ENCODE measurements around the gene PCBP4.

Gene PCBP4

GRCh38 chr3:51955175-51955892 is 11.9 kb downstream of the PCBP4 start, which contains the start of gene GPR62:
GPR62 (plus strand) TSS chr3:51955381; CDS start chr3:51955653, 272 bp downstream.
- DNase-seq (ENCODE audit: low spot score) = peak; percentile 95

- no peak for DNase-seq (ENCODE audit: low spot score)
Observed at GRCh38 chr3:51954713-51955112, 12.5 kb downstream of the PCBP4 start.

DNA sequence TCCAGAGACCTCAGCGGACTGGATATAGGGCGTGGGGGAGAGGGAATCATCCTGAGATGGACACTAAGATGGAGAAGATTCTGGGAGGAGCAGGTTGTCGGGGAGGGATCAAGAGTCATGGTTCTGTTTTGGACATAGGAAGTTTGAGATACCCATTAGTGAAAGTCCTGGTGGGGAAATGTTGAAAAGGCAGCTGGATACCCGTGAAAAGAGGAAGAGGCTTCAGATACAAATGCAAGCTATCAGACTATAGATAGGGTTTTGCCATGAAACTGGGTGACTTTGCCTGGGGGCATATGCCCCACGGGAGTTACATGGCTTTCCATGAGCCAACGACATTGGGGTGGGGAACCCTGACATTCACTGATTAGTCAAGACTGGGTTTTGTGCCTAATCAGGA is 13.1 kb downstream of the PCBP4 start:
- DNase-seq (ENCODE audit: low spot score) = no peak

GRCh38 chr3:51953445-51953844 is 13.8 kb downstream of the PCBP4 start:
- DNase-seq (ENCODE audit: low spot score) = no peak

GRCh38 chr3:51950899-51951298 is 16.4 kb downstream of the PCBP4 start:
- no peak for DNase-seq (ENCODE audit: low spot score)

DNA sequence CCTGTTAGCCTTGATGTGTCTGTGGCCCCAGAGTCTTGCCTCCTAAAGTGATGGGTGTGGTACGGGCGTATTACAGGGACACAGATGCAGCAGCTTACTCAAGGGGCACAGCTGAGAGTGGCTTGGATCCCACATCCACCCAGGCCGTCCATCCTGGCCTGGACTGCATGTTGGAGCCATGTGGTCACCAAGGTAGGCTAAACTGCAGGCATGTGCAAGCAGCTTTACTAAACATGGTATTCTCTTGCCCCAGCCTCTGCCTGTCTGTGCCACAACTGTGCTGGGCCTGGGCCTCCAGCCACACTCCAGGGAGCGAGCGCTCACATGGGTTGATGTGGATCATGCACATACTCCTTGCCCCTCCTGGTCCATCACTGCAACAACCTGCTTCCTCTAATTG is 18.1 kb downstream of the PCBP4 start:
- DNase-seq (ENCODE audit: low spot score) = no peak

DNA sequence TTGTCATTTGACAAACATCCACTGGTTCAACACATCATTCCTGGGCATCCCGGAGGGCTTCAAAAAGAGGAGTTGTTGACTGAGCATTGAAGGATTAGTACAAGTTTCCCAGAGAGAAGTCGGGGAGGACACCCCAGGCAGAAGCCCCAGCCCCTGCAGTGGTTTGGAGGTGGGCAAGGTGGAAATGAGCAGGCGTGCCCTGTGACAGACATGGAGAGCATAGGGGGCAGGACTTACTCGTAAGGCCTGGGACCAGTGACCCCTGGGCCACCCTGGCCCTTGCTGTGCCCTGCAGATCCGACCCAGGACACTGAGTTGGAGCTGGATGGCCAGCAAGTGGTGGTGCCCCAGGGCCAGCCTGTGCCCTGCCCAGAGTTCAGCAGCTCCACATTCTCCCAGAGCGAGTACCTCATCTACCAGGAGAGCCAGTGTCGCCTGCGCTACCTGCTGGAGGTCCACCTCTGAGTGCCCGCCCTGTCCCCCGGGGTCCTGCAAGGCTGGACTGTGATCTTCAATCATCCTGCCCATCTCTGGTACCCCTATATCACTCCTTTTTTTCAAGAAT is 19.2 kb downstream of the PCBP4 start:
- no peak for DNase-seq (ENCODE audit: low spot score)

GRCh38 chr3:51947215-51947900 is 19.9 kb downstream of the PCBP4 start:
- no peak for DNase-seq (ENCODE audit: low spot score)

DNA sequence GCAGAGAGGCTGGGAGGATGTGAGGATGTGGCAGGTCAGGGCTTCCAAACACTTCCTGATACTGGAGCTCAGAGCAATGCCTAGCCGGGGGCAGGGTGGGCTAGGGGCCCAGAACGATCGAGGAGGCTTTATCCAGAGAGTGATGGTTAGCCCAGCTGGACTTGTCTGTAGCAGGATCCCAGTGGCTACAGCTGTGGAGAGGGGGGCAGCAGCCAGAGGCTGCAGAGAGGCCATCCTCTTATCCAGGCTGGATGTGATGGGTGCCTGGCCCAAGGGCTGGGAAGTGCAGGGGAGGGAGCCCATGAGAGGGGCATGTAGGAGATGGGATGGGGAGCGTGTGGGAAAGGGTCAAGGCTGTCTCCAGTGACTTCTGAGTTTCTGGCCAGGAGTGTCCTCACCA is 20.5 kb downstream of the PCBP4 start:
- no peak for DNase-seq (ENCODE audit: low spot score)

GRCh38 chr3:51945926-51946705 is 21.1 kb downstream of the PCBP4 start:
- no peak for DNase-seq (ENCODE audit: low spot score)

GRCh38 chr3:51945031-51945840 is 22.0 kb downstream of the PCBP4 start:
- DNase-seq (ENCODE audit: low spot score) = no peak

- DNase-seq (ENCODE audit: low spot score) = no peak
Observed at GRCh38 chr3:51944451-51945021, 22.7 kb downstream of the PCBP4 start.

GRCh38 chr3:51943451-51944391 is 23.5 kb downstream of the PCBP4 start:
- no peak for DNase-seq (ENCODE audit: low spot score)

DNA sequence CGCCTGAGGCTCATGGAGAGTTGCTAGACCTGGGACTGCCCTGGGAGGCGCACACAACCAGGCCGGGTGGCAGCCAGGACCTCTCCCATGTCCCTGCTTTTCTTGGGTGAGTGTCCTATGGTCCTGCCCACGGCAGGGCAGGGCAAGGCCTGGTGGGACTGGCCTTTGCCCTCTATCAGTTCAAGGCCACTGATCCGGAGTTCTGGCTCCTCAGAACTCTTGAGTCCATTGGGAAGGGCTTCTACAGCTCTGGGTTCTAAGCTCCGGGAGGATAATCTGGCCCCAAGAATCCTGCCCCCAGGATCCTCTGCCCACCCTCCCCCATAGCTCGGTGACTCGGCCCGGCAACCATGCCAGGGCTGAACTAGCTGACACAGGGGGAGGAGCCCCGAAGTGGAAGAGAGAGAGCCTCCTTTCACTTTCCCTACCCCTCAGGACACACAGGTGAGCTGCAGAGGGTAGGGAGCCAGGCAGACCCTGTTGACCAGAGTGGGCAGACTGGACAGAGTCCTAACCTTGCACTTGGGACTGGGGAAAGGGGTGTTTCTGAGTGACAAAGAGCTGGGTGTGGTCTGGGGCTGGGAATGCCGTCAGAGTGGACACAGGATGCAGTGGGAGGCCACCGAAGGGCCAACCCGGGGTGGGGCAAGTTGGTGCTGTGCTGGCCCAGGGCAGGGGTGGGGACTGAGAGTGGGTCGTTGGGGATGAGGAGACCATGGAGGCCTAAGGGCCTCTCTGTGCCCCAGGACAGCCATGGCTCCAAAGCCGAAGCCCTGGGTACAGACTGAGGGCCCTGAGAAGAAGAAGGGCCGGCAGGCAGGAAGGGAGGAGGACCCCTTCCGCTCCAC is 24.4 kb downstream of the PCBP4 start:
- DNase-seq (ENCODE audit: low spot score) = no peak

DNA sequence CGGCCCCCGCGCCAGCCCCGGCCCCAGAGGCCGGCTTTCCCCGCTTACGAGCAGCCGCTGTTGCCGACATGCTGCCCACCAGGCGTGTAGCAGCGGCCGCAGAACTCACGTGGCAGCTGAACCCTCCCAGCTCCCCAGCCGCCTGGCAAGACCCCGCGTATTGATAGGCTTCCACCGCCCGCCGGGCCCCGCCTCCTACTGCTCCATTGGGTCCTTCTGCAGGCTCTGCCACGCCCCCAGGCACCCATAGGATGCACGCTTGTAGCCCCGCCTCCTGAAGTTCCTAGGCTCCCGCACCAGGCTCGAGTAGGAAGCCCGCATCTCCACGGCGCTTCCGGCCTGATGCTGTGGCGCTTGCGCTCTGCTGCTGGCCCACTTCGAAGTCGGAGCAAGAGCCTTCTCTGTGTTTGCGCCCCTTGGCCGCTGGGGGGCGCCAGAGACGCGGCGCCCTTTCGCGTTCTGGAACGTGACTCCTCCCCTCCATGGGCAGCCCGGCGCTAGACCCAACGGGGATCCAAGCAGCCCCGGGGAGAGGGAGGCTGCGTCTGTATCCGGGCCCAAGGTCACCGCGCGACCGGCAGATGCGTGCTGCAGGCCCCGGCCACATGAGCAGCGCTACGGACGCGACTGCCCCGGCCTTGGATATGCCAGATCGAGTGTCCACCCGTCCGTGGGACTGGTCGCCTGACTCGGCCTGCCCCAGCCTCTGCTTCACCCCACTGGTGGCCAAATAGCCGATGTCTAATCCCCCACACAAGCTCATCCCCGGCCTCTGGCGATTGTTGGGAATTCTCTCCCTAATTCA is 25.3 kb downstream of the PCBP4 start, which contains the start of the genes PARP3 and RRP9:
Gene PARP3 (plus strand): TSS at position 566 of the 805 bp plus-strand sequence. CDS start 993 bp downstream, outside the sequence.
Gene RRP9 (minus strand): TSS at position 107 of the 805 bp plus-strand sequence. CDS start 37 bp downstream, at position 70.
- peak; percentile 100 for DNase-seq (ENCODE audit: low spot score)

DNA sequence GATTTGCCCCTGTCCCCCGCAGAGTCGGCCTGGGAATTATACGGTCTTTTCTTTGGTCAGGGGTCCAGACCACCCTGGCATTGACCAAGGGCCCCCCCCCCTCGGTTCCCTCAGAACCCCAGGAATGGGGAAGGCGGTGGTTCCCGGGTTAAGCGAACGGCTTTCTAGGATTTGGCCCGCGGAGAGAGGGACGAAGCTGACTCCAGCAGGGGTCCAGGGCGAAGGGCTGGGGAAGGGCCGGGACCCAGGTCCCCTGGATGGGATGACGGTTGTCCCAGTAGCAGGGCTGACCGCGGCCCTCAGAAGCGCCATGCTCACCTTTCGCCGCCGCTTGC is 25.8 kb downstream of the PCBP4 start:
- no peak for DNase-seq (ENCODE audit: low spot score)

GRCh38 chr3:51940648-51941462 is 26.4 kb downstream of the PCBP4 start:
- no peak for DNase-seq (ENCODE audit: low spot score)
